Measurements from ENCODE around the gene DDT.
A peak's percentile ranks its signal among the peaks of the same experiment; 100 is the strongest.
"Not testable (repeated sequence)": the region's sequence is repeated elsewhere in the genome, so short reads cannot be mapped to it uniquely, and the experiment has no call there.

The DDT gene

GRCh38 chr22:23952794-23953405, 21.3 kb downstream of the DDT start:
- DNase-seq (ENCODE audit: low read depth, low spot score) = not testable (repeated sequence)

- DNase-seq (ENCODE audit: low read depth, low spot score) = not testable (repeated sequence)
Measured at GRCh38 chr22:23951383-23951782, 22.9 kb downstream of the DDT start.

GRCh38 chr22:23949764-23950163, 24.5 kb downstream of the DDT start:
- DNase-seq (ENCODE audit: low read depth, low spot score) = not testable (repeated sequence)

- not testable (repeated sequence) for DNase-seq (ENCODE audit: low read depth, low spot score)
Measured at GRCh38 chr22:23947391-23947790, 26.9 kb downstream of the DDT start.

GRCh38 chr22:23940166-23940565, 34.1 kb downstream of the DDT start:
- not testable (repeated sequence) for DNase-seq (ENCODE audit: low read depth, low spot score)

- no peak for DNase-seq (ENCODE audit: low read depth, low spot score)
Measured at GRCh38 chr22:23939017-23939357, 35.3 kb downstream of the DDT start.

- no peak for DNase-seq (ENCODE audit: low read depth, low spot score)
Measured at GRCh38 chr22:23938328-23939016, 35.8 kb downstream of the DDT start.

GRCh38 chr22:23926561-23926960, 47.7 kb downstream of the DDT start:
- peak; percentile 0 for DNase-seq (ENCODE audit: low read depth, low spot score)

GRCh38 chr22:23925020-23925606, 49.1 kb downstream of the DDT start:
- peak; percentile 0 for DNase-seq (ENCODE audit: low read depth, low spot score)

- DNase-seq (ENCODE audit: low read depth, low spot score) = peak; percentile 0
Measured at GRCh38 chr22:23922921-23923320, 51.3 kb downstream of the DDT start.

- peak; percentile 5 for DNase-seq (ENCODE audit: low read depth, low spot score)
Measured at GRCh38 chr22:23921586-23922201, 52.5 kb downstream of the DDT start.

Data from astrocyte of the hippocampus (primary cell).